ENCODE measurements around the gene THBS2.
"Not testable (repeated sequence)": the region's sequence is repeated elsewhere in the genome, so short reads cannot be mapped to it uniquely, and the experiment has no call there.

The THBS2 gene

DNA sequence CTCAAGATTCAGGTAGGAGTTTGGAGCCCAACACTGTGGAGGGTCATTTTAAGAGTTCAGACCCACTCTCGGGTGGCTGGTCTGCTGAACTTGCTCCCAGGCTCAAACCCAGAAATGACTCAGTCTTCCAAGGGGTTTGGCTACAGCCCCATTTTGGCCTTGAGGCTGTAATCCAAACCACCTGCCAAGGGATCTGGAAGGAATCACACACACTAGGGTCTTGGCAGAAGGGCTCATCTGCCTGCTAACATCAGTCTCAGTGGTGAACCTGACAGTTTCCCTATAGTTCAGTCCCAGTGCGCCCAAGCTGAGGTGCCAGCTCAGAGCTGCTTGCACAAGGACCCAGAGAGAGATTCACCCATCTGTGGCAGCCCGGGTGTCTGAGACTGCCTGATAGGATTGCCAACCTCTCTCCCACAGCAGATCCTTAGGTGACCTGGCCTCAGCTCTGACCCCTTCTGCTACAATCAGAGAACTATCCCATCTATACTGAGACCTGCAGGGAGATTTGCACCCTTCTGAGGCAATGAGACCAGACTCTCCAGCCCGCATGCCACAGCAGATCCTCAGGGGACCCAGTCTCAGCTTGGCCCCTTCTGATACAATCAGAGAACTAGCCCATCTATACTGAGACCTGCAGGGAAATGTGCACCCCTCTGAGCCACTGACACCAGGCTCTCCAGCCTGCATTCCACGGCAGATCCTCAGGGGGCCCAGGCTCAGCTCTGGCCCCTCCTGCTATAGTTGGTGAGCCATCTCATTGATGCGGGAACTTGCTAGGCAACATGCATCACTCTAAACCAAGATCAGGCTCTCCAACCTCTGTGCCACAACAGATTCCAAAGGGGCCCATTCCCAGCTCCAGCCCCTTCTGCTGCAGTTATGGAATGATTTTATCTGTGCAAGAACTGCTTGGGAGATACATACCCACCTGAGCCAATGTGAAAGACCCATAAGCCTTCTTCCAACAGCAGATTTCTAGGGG is 48.2 kb downstream of the THBS2 start:
- no peak for DNase-seq

DNA sequence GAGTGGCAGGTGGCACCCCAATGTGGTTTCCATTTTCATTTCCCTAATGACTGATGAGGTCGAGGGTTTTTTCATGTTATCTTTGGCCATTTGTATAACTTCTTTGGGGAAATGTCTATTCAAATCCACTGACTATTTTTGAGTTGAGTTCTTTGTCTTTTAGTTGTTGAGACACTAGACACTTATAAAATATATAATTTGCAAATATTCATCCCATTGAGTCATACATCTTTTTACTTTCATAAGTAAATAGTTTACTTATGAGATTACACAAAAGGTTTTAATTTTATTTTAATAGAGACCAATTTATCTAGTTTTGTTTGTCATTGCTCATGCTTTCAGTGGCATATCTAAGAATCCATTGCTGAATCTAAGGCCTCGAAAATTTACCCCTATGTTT is 49.5 kb downstream of the THBS2 start:
- no peak for DNase-seq

DNA sequence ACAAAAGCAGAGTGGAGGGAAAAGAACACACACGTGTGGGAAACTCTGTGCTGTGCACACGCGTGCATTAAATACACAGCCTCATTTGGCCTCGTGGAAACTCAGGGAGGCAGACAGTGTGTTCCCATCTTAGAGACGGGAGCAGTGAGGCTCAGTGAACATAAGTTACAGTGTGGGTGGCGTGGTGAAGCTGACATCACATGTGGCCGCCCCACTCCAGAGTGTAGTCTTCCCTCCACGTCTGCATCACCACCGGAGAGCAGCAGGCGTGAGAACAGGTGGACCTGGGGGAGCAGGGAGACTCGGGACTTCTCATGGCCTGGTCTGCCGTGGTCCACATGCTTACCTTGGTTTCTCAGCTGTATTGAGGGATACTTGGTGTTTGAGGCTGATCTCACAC is 51.7 kb downstream of the THBS2 start:
- no peak for DNase-seq

DNA sequence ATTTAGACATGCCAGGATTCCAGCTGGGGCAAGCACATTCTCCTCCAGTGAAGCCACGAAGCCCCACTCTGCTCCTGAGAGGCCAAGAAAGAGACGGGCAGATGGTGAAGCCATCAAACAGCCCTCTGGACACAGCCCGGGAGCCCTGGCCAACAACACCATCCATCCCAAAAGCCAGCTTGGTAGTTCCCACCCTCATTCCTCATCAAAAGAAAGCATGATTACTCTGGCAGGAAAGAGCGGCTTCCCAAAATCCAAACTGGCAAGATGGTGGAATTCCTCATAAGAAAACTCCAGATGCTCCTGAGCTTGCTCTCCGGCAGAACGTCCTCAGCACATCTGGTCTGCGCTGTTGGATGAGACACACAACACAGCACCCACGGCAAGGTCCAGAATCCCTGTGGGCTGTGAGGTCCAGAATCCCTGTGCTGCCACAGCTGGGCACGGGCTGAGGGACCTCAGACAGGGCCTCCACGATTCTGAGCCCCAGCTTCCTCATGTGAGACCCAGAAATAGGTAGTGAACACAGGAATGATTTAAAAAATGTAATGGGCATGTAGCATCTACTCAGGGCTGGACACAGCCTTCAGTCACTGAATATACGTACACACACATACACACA is 52.6 kb downstream of the THBS2 start:
- no peak for DNase-seq

DNA sequence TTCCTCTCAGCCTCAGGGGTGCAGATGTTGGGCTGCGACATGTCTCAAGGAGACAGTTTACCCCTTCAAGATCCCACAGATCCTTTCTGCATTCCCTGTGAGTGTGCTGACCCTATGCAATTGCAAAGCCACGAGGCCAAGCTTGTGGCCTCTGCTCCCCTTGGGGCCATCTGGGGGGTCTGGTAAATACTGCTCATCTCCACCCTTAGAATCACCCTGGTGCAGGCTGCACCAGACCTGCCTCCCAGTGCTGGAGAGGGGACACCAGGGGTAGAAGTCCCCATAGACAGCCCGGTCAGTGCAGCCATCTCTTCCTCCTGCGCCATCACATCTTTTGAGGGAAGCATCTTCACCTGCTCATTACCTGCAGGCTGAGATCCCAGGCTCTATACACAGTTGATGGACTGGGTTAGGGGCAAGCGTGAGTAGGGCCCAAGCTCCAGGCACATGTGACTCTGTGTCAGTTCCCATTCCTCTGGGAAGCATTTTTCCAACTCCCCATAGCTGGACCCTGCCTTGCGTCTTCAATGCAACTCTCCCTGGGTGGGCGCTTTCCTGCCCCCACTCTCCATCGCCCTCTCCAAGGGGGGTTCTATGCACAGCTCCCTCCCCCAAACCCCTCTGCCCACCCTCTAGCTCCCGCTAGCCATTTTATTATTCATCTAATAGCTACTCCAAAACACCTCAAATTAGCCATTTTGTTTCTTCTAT is 53.9 kb downstream of the THBS2 start:
- DNase-seq = no peak

DNA sequence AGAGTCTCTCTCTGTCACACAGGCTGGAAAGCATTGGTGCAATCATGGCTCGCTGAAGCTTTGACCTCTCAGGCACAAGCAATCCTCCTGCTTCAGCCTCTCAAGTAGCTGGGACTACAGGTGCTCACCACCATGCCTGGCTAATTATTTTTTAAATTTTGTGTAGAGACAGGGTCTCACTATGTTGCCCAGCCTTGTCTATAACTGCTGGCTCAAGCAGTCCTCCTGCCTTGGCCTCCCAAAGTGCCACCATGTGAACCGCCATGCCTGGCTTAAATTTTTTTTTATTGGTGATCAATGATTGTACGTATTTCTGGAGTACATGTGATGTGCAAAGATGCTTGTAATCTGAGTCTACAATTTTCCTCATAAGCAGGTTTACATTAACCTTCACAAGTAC is 54.8 kb downstream of the THBS2 start:
- no peak for DNase-seq

DNA sequence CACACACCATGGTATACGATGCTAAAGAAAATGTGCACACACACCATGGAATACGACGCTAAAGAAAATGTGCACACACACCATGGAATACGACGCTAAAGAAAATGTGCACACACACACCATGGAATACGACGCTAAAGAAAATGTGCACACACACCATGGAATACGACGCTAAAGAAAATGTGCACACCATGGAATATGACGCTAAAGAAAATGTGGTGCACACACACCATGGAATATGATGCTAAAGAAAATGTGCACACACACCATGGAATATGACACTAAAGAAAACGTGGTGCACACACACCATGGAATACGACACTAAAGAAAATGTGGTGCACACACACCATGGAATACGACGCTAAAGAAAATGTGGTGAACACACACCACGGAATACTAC is 55.7 kb downstream of the THBS2 start:
- DNase-seq = not testable (repeated sequence)

DNA sequence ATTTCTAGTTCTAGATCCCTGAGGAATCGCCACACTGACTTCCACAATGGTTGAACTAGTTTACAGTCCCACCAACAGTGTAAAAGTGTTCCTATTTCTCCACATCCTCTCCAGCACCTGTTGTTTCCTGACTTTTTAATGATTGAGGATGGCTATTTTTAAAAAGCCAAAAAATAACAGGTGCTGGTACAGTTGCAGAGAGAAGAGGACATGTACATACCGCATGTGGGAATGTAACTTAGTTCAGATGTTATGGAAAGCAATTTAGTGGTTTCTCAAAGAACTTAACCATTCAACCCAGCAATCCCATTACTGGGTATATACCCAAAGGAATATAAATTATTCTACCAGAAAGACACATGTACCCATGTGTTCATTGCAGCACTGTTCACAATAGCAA is 57.4 kb downstream of the THBS2 start:
- not testable (repeated sequence) for DNase-seq

DNA sequence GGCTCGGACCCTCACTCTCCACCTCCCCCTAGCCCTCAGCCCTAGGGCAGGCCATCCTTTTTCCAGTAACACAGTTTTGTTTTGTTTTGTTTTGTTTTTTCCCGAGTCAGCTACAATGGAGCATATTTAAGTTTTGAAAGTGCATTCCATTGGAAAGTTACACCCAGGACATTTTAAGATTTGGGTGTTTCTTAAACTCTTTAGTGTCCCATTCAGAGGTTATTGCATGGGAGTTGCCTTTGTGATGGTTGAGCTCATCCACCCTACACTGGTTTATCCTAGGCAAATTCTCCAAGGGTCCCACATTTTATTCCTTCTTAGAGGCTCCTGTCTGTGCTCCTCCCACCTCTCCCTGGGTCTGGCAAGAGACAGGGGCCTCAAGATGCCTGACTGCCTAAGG is 58.9 kb downstream of the THBS2 start:
- no peak for DNase-seq

DNA sequence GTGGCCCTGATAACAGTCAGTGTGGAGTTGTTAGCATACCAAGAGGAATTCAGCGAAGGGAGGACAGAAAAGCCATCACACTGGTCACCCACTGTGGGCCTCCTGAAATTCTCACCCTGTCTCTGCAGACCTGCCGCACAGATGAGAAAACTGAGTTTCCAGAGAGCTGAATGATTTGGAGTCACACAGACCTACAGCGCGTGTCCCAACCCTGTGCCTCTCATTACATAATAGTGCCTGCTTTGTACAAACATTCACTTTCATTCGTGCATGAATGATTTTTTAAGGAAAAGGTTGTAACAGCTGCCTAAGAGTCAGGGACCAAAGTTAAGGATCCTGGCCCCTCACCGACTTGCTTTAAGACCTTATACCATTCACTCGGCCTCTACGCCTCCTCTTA is 62.7 kb downstream of the THBS2 start:
- DNase-seq = no peak

DNA sequence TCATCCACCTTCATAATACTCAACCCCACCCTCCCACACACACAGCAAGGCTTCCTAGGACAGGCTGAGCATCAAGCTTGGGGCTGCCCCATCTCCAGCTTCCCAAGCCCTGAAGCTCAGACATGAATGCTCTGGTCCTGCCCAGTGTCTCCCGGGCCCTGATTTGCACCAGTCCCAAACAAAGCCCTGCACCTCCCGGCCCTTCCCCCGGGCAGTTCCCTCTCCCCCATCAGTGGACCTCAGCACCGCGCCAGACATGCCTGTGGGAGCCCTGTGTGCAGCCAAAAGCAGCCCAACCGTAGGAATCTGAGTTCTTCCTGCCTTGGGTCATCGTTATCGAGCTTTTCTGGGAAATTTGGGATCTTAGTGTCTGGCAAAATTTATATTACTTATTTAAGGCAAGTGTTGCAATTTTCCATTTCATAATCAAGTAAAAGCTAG is 63.5 kb downstream of the THBS2 start:
- DNase-seq = no peak

DNA sequence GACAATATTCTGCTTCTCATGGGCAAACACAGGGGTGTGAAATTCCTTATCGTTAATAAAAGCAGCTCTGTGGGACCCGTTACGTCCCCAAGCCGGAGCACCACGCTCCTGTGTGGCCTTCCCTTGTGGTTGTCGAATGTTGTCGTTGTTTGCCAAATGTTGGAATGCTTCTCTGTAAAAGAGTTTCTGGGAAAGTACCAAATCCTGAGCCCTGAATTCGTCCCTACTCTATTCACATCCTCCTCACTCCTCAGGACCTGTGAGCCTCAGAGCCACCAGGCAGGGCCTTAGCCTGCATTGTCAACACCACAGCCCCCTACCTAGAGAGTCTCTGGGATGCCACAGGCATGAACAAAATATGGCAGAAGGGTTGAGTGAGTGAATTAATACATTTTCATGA is 64.0 kb downstream of the THBS2 start:
- DNase-seq = no peak

DNA sequence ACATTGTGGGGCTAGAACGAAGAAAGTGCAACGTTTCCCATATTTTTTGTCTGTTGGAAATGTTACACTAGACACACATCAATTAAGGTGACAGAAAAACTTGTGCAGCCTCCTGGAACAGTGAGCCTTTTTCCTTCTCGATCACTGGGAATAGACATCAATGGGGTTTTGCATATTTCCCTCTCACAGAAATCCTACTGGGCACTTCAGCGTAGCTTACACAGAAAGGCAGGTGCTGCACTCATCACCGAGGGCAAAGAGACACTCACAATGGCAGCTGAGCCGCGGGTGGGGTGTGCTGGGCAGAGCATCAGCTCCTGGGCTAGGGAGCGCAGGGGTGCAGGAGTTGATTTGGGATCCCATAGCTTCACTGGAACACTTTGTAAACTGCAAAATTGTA is 64.5 kb downstream of the THBS2 start:
- no peak for DNase-seq

DNA sequence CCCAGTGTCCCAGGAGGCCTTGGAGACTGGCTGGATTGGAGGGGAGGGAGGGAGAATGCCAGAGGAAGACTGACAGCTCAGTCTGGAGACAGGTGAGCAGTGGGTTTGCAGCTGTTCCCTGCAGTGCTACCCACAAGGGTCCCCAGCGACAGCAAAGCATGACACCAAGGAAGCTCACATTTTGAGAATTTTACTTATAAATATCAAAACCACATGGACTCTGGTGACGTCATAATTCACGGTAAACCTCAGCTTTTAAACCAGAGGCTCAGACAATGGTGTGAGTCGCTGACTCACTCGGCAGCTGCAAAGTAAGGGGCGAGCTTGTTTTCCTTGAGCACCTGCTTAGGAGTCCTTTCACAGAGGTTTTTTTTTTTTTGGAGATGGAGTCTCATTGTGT is 65.2 kb downstream of the THBS2 start:
- DNase-seq = no peak

DNA sequence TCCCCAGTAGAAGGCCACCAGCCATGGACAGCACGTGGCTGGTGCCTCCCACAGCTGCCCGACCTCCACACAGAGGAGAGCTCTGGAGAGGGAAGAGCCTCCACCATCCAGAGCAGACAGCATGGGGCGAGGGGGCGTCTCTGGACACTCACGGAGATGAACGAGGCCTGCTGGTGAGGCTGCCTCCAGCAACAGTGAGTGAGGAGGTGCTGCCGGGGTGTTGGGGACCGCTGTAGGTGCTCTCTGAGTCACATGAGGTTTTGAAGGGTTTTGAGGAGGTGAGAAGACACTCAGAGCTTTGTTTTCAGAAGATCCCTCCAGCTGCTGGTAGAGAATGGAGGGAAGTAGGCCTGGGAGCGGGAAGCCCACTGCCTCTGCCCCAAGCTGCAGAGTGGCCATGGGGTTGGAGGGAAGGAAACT is 65.6 kb downstream of the THBS2 start:
- DNase-seq = no peak

DNA sequence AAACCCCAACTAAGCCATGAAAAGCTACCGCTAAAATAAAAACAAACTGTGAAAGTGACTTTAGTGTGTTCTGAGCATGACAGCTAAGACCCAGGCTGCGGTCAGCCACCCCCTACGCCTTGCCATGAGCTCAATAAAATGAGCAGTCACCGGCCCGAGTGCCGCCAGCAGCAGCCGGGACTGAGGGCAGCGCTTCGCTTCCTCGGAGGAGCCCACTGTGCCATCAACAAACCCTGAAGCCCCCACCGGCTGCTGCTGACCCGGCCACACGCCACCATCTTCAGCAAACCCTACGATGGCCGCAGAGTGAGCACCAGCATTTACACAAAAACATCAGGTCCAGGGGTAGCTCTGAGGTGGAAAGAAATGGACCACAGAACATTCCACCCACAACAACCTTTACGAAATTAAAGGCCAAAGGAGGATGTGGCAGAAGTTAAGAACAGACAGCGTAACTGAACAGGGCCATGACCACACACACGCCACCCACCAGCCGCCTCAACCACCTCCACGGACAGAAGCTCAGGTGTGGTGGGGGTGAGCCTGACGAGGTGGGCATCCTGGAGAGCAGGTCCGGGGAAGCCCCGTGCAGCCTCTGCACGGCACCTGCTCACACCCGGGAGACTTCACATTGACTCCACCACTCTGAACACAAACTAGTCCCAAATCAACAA is 67.0 kb downstream of the THBS2 start:
- DNase-seq = no peak

DNA sequence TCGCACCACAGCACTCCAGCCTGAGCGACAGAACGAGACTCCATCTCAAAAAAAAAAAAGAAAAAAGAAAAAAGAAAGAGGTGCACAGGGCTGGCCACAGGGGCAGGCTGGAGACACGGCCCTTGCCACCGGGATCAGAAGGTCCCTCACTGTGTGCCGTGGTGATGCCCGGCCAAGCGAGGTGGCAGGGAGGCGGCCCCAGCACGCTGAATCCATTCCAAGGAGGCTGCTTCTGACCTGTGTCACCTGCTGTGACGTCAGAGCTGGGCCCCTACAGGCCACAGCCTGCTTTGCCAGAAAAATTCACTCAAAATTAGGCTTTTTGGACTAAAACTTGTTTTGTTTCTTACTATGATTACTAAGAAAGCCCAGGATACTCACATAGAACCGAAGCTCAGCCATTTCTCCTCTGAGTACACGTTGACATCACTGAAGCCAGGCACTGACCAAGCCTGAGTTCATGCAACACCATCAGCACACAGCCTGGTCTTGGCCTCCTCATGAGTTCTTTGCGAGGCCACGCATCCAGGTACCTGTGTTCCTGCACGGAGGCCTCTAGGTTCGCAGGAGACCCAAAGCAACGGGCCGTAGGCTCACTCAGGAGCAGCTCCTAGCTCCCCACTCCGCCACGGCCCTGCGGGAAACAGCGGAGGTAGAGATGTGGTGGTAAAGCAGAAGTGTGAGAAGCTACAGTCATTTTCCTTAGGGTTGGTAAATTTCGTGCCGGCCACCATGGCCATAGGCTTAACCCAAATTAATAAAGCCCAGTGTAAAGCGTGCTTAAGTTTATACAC is 67.8 kb downstream of the THBS2 start:
- DNase-seq = no peak

DNA sequence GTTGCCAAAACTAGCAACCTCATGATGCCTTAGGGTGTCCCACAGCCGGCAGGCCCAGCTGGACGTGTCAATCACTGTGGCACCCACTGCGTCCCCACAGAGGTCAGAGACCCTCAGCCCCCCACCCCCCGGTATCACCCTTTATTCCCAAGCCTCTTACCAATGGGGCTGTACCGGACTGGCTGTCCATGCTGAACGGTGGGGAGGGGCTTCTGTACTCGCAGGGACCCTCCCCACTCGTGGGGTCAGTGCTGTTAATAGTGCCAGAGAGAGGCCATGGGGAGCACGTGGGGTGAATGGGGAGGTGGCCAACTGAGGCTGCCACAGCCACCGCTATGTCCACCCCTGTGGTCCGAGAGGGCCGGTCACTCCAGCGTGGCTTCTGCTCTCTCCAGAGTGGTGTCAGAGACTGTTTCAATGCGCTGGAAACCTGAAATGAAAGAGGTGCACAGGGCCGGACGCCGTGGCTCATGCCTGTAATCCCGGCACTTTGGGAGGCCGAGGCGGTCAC is 68.6 kb downstream of the THBS2 start:
- no peak for DNase-seq

DNA sequence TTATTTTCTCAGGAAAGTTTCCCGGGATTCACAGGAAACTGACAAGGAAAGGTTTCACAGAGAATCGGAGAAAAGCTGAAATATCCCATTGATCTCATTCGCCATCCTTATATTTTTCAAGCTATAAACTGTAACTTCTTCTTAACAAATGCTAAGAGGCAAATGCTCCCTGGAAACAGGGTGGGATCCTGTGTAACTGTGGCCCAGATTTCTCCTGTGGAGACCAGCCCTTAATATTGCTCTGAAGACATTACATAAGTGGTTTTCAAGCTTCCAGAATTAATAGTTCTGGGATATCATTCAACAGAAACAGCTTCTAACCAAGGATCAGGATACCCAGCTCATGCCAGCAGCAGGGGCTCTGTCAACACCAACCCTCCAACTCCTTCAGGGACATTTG is 69.2 kb downstream of the THBS2 start:
- DNase-seq = no peak

DNA sequence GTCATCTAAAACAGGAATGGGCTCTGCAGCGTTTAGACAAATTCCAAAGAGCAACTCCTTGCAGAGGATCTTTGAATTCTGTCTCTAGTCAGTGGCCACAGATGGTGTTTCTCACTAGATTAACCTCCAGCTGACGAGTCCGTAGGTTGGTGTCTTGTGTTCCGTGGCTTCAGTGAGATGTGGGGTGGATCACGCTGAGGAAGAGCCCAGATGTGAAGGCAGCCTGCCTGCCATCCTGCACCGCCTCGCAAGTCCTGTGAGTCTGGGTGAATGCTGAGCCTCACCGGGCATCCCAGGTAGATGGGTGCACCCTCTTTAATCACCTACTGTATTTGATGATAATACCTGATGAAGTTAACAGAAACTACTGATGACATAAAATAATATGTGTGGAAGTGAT is 70.4 kb downstream of the THBS2 start:
- no peak for DNase-seq

DNA sequence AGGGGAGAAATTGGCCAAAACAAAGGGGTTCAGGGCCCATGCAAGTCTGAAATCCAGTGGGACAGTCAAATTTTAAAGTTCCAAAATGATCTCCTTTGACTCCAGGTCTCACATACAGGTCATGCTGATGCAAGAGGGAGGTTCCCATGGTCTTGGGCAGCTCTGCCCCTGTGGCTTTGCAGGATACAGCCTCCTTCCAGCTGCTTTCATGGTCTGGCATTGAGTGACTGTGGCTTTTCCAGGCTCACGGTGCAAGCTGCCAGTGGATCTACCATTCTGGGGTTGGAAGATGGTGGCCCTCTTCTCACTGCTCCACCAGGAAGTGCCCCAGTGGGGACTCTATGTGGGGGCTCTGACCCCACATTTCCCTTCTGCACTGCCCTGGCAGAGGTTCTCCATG is 73.8 kb downstream of the THBS2 start:
- DNase-seq = not testable (repeated sequence)

Measured in stimulated activated CD4-positive, alpha-beta T cell treated with anti-CD3 and anti-CD28 coated beads, Interleukin-4, amount 100 ng/mL, for 4 hours (primary cell).